PC-9 (cell line): ENCODE results near the gene C1orf74. TPM values are rescaled to one million over a fixed set of nuclear protein-coding genes. Genes with fewer than 3 reads are reported as not detected.
A peak's percentile ranks its signal among the peaks of the same experiment; 100 is the strongest.

Experiments used
- BruUV-seq: library from RNA; stranded (reverse); fragments of 400-500 nt; replicated peaks from 2 replicates; lab custom pipeline; 2021; lab: Mats Ljungman, UMichigan
- CTCF ChIA-PET: fragments of 300-600 bp; sonication (Branson Sonifier 250); formaldehyde crosslinking; loops from one replicate; lab custom pipeline; 2022; ENCODE audit warnings: antibody characterized with exemption; lab: Charles Lee
- POLR2A ChIA-PET: fragments of 300-600 bp; sonication (Branson Sonifier 250); formaldehyde crosslinking; loops from one replicate; lab custom pipeline; 2022; ENCODE audit warnings: antibody characterized with exemption; ENCODE audit not compliant: unreplicated experiment; lab: Charles Lee
- DNase-seq, 2 experiments: peaks; one replicate each; pipeline versions ENCODE4 v3.0.0 to v3.0.0-alpha.2; 2015 to 2022; ENCODE audit warnings: mixed read lengths in 1 of 2
- H2AFZ ChIP-seq: fragments of 200-600 bp; sonication (generic); 2 replicates; pipeline ENCODE4 v1.8.1; 2017; ENCODE audit warnings: antibody characterized with exemption
- H3F3A ChIP-seq: fragments of 200-600 bp; sonication (generic); 2 replicates; pipeline ENCODE4 v1.8.1; 2017; ENCODE audit warnings: antibody characterized with exemption, mild to moderate bottlenecking, low read depth; ENCODE audit not compliant: insufficient read depth
- H3K27ac ChIP-seq: fragments of 200-600 bp; sonication (generic); 2 replicates; pipeline ENCODE4 v1.6.1; 2016; ENCODE audit warnings: mixed run types
- H3K27me3 ChIP-seq: fragments of 200-600 bp; sonication (generic); 2 replicates; pipeline ENCODE4 v1.6.1; 2016; ENCODE audit warnings: low read depth, mixed run types; ENCODE audit not compliant: insufficient read depth
- H3K36me3 ChIP-seq: fragments of 200-600 bp; sonication (generic); 2 replicates; pipeline ENCODE4 v1.6.1; 2016; ENCODE audit warnings: low read depth, mixed run types
- H3K4me1 ChIP-seq: fragments of 200-600 bp; sonication (generic); replicated peaks from 2 replicates; pipeline ENCODE4 v1.6.1; 2016; ENCODE audit warnings: mixed run types; ENCODE audit not compliant: insufficient read depth
- H3K4me2 ChIP-seq: fragments of 200-600 bp; sonication (generic); 2 replicates; pipeline ENCODE4 v1.6.1; 2017; ENCODE audit warnings: mixed run types
- H3K4me3 ChIP-seq: fragments of 200-600 bp; sonication (generic); 2 replicates; pipeline ENCODE4 v1.6.1; 2016; ENCODE audit warnings: mixed run types
- H3K79me2 ChIP-seq: fragments of 200-600 bp; sonication (generic); 2 replicates; pipeline ENCODE4 v1.6.1; 2017; ENCODE audit warnings: low read depth, mixed run types
- H3K9me2 ChIP-seq: fragments of 200-600 bp; sonication (generic); 2 replicates; pipeline ENCODE4 v1.8.1; 2017; ENCODE audit warnings: mild to moderate bottlenecking; ENCODE audit not compliant: insufficient read depth
- H3K9me3 ChIP-seq: fragments of 200-600 bp; sonication (generic); 2 replicates; pipeline ENCODE4 v1.8.1; 2016; ENCODE audit warnings: low read depth; ENCODE audit not compliant: insufficient read depth
- H4K20me1 ChIP-seq: fragments of 200-600 bp; sonication (generic); 2 replicates; pipeline ENCODE4 v1.8.1; 2017; ENCODE audit not compliant: insufficient read depth
- EZH2 ChIP-seq: fragments of 200-600 bp; sonication (generic); IDR thresholded peaks from 2 replicates; pipeline ENCODE4 v1.8.0; 2017; ENCODE audit warnings: antibody characterized with exemption, low read depth
- intact Hi-C: fragments of 100-400 bp; cut with micrococcal nuclease; formaldehyde crosslinking; loops from one replicate; pipeline ENCODE4 v1.10.0; 2022; ENCODE audit not compliant: unreplicated experiment
- total RNA-seq: library from RNA; stranded (reverse); gene quantifications from 2 replicates; pipeline ENCODE4 v1.2.3, GENCODE V29; 2021
- TF ChIP-seq, protein P1 (sequence below): fragments of 200-600 bp; sonication (generic); conservative IDR thresholded peaks from 2 replicates; pipeline ENCODE4 v1.6.1; 2017; ENCODE audit warnings: mixed run types, antibody characterized with exemption, mild to moderate bottlenecking, moderate library complexity

C1orf74 gene
- total RNA-seq, 1 experiment from 2014 or later, result 5.0 TPM

DNA sequence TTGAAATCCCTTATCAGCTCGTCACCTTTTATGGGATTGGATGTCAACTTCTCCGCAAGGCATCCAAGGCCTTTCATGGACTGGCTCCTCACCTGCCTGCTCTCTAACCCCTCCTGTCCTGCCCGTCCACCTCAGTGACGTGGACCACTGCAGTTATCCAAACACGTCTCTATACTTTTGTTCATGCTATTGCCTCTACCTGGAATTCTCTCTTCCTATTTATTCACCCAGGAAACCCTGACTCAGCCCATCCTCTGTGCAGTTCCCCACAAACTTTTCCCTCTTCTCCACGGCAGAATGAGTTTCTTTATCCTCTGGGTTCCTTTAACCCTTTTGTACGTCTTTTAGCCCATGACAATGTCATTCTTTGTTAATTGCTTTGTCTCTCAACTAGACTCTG lies 38.3 kb upstream of the C1orf74 start:
- ChIA-PET CTCF (interaction anchor here (0.6 to 1.7 kb wide), 6 partner anchors 15 to 233 kb away, joined by 3 to 12 read pairs (median 4); partner anchors contain the start of gene IRF6), POLR2A (no interaction called here)
- H3K9me3 ChIP-seq, result no peaks in the 10 kb centered on the region
- peaks cover 4% of the 10 kb centered on the region; the same call in 1 of the 2 replicates for H3K4me1 ChIP-seq
- no TSS peak for BruUV-seq
- peak overlapping the region; percentile 25; the same call in 1 of the 2 replicates for H3K4me2 ChIP-seq
- TF ChIP-seq EZH2, result no peak
- TF ChIP-seq, protein P1, sequence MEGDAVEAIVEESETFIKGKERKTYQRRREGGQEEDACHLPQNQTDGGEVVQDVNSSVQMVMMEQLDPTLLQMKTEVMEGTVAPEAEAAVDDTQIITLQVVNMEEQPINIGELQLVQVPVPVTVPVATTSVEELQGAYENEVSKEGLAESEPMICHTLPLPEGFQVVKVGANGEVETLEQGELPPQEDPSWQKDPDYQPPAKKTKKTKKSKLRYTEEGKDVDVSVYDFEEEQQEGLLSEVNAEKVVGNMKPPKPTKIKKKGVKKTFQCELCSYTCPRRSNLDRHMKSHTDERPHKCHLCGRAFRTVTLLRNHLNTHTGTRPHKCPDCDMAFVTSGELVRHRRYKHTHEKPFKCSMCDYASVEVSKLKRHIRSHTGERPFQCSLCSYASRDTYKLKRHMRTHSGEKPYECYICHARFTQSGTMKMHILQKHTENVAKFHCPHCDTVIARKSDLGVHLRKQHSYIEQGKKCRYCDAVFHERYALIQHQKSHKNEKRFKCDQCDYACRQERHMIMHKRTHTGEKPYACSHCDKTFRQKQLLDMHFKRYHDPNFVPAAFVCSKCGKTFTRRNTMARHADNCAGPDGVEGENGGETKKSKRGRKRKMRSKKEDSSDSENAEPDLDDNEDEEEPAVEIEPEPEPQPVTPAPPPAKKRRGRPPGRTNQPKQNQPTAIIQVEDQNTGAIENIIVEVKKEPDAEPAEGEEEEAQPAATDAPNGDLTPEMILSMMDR, result no peak
- no peak overlapping the region for H3K27ac ChIP-seq
- H2AFZ ChIP-seq, result no peak overlapping the region
- intact Hi-C loops, result loop anchor here (5.0 to 10.0 kb wide), 2 partner anchors 75 to 248 kb away; no protein-coding TSS in a partner anchor
- peaks cover 13% of the 10 kb centered on the region; the same call in 1 of the 2 replicates for H3F3A ChIP-seq
- H3K27me3 ChIP-seq, result no peaks in the 10 kb centered on the region
- DNase-seq, result no peak
- H3K9me2 ChIP-seq, result no peaks in the 10 kb centered on the region
- H3K36me3 ChIP-seq, result no peaks in the 10 kb centered on the region
- H3K79me2 ChIP-seq, result no peaks in the 10 kb centered on the region
- no peaks in the 10 kb centered on the region for H4K20me1 ChIP-seq
- H3K4me3 ChIP-seq, result no peak overlapping the region

DNA sequence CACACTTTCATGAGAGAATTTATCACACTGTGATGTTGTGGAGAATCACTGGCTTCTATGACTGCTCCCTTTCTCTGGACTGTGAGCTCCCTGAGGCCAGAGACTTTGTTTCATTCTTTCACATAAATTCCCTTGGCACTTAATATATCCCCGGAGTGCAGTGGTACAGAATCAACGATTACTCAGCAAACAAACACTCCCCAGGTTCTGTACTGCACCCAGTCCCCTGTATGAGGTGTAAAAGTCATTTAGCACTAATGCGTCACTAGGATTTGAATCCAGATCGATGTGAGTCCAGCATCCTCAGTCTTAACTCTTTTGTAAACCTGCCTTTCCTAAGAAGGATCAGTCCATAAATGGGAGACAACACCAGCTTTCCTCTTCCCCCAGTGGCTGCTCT lies 36.6 kb upstream of the C1orf74 start:
- POLR2A ChIA-PET, result interaction anchor here (0.6 kb wide), 1 partner anchor 15 kb away, joined by 3 read pairs; the partner anchor contains the start of gene IRF6
- no peak for DNase-seq

DNA sequence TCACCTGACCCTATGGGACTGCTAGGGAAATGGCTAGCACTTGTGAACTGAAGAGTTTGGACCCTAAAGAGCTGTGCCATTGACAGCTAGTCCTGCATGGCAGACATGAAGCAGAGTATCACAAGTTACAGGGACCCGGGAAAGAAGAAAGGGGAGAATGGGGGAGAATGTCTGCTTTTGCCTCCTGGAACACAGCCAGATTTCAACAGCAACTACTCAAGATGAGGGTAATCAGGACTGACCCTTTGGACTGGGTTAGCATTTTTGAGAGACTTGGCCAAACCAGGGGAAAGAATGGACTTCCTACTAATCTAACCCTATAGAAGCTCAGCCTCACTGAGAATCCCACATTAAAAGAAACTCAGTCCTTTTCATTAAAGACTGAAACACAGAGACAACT lies 34.7 kb upstream of the C1orf74 start:
- Histone ChIP-seq H3K4me1 (no peaks in the 10 kb centered on the region), H3F3A (no peaks in the 10 kb centered on the region), H3K27ac (no peak overlapping the region), H3K27me3 (no peaks in the 10 kb centered on the region), H3K79me2 (no peaks in the 10 kb centered on the region), H2AFZ (no peak overlapping the region), H3K9me3 (no peaks in the 10 kb centered on the region), H4K20me1 (no peaks in the 10 kb centered on the region), H3K4me2 (no peak overlapping the region), H3K36me3 (no peaks in the 10 kb centered on the region), H3K4me3 (no peak overlapping the region), H3K9me2 (no peaks in the 10 kb centered on the region)
- BruUV-seq, result no TSS peak
- ChIA-PET CTCF (no interaction called here), POLR2A (no interaction called here)
- DNase-seq, result no peak
- intact Hi-C loops, result no loop called here
- TF ChIP-seq, protein P1, result no peak
- TF ChIP-seq EZH2, result no peak

More for the DNA sequence above, 36.6 kb upstream of the C1orf74 start:
- Histone ChIP-seq H3K9me2 (no peaks in the 10 kb centered on the region), H3K9me3 (no peaks in the 10 kb centered on the region), H3F3A (peaks cover 2% of the 10 kb centered on the region; the same call in 1 of the 2 replicates), H3K4me3 (no peak overlapping the region), H3K4me1 (no peaks in the 10 kb centered on the region), H3K27me3 (no peaks in the 10 kb centered on the region), H4K20me1 (no peaks in the 10 kb centered on the region), H3K79me2 (no peaks in the 10 kb centered on the region), H3K36me3 (no peaks in the 10 kb centered on the region), H2AFZ (no peak overlapping the region), H3K27ac (no peak overlapping the region), H3K4me2 (no peak overlapping the region)
- no TSS peak for BruUV-seq
- TF ChIP-seq, protein P1, result no peak
- TF ChIP-seq EZH2, result no peak
- intact Hi-C loops, result loop anchor here (5.0 to 10.0 kb wide), 2 partner anchors 74 to 246 kb away; no protein-coding TSS in a partner anchor
- CTCF ChIA-PET, result no interaction called here
